HUES48 (cell line): ENCODE measurements around the gene GPS2.

ENCODE experiments used
- H3K27ac ChIP-seq: one replicate; pipeline ENCODE4 v1.7.0; 2013; ENCODE audit warnings: low read depth, low read length, inconsistent platforms
- H3K27me3 ChIP-seq: 2 replicates; pipeline ENCODE4 v1.6.1; 2013; ENCODE audit warnings: mild to moderate bottlenecking, low read length; ENCODE audit not compliant: control insufficient read depth, insufficient read depth
- H3K36me3 ChIP-seq: 2 replicates; pipeline ENCODE4 v1.6.1; 2013; ENCODE audit warnings: low read length; ENCODE audit not compliant: control insufficient read depth, insufficient read depth
- H3K4me1 ChIP-seq: 2 replicates; pipeline ENCODE4 v1.6.1; 2013; ENCODE audit warnings: mild to moderate bottlenecking, low read length; ENCODE audit not compliant: control insufficient read depth, insufficient read depth
- H3K4me3 ChIP-seq: 2 replicates; pipeline ENCODE4 v1.5.1; 2013; ENCODE audit warnings: mild to moderate bottlenecking, low read depth, low read length
- H3K9ac ChIP-seq: 2 replicates; pipeline ENCODE4 v1.6.1; 2013; ENCODE audit warnings: mild to moderate bottlenecking, low read depth, low read length, moderate library complexity
- H3K9me3 ChIP-seq: 2 replicates; pipeline ENCODE4 v1.6.1; 2013; ENCODE audit warnings: low read length; ENCODE audit not compliant: control insufficient read depth, insufficient read depth

The GPS2 gene

DNA sequence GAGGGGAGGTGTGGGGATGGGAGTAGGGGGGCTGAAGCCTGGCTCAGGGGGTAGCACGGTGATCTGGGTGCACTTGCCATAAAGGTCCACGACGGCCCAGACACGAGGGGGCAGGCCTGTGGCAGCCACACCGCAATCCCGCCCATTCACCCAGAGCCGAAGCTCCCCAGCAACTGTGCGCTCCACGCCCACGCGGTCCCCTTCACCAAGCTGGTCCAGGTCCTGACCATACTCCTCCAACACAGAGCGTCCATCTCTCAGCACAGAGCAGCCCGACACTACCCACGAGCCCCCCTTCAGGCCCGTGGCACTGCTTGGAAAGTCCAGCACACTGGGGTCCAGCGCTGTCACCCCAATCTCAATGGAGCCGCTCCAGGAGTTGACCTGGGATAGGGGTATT is 12.3 kb upstream of the GPS2 start:
- peaks cover 11% of the 10 kb centered on the region; the same call in 1 of the 2 replicates for H3K4me1 ChIP-seq
- H3K4me3 ChIP-seq: no peak overlapping the region
- H3K27me3 ChIP-seq: no peaks in the 10 kb centered on the region
- H3K36me3 ChIP-seq: peaks cover 42% of the 10 kb centered on the region
- H3K9ac ChIP-seq: no peak overlapping the region
- H3K9me3 ChIP-seq: no peaks in the 10 kb centered on the region
- no peak overlapping the region for H3K27ac ChIP-seq

DNA sequence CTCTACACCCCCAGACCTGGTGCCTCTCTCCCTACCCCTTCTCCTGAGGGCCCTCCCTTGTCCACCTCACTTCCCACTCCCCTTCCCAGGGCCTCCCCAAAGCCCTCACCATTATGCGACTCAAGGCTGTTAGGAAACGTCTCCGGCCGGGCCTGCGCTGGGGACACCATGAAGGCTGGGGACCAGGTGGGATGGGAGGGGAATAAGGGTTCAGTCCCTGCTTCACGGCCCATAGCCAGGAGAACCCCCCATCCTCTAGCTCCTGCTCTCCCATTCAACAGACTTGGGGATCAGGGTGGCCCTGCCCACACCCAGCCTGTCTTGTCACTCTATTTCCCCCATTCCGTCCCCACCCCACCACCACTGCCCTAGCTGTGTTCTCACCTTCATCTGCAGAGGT is 11.9 kb upstream of the GPS2 start:
- no peak overlapping the region for H3K4me3 ChIP-seq
- H3K4me1 ChIP-seq: peaks cover 11% of the 10 kb centered on the region; the same call in 1 of the 2 replicates
- H3K9ac ChIP-seq: no peak overlapping the region
- peaks cover 46% of the 10 kb centered on the region for H3K36me3 ChIP-seq
- H3K27ac ChIP-seq: no peak overlapping the region
- H3K27me3 ChIP-seq: no peaks in the 10 kb centered on the region
- H3K9me3 ChIP-seq: no peaks in the 10 kb centered on the region

DNA sequence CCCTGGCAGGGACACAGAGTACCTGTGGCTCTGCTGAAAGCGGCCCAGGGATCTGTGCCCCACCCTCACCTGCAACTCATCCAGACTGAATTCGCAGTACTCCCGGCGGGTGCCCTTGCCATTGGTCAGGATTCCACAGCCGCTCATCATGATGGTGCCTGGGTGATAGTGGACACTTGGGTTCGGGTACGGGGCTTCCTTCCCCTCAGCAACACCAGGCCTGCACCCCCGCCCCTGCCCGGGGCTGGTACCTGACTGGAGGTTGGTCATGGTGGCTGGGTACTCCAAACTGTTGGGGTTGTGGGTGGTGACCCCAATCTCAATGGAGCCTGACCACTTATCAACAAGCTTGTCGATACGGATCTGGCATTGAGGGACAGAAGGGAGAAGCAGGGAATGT is 11.0 kb upstream of the GPS2 start:
- H3K27me3 ChIP-seq: no peaks in the 10 kb centered on the region
- no peak overlapping the region for H3K4me3 ChIP-seq
- peaks cover 11% of the 10 kb centered on the region; the same call in 1 of the 2 replicates for H3K4me1 ChIP-seq
- H3K27ac ChIP-seq: no peak overlapping the region
- peaks cover 55% of the 10 kb centered on the region for H3K36me3 ChIP-seq
- no peaks in the 10 kb centered on the region for H3K9me3 ChIP-seq
- H3K9ac ChIP-seq: no peak overlapping the region

DNA sequence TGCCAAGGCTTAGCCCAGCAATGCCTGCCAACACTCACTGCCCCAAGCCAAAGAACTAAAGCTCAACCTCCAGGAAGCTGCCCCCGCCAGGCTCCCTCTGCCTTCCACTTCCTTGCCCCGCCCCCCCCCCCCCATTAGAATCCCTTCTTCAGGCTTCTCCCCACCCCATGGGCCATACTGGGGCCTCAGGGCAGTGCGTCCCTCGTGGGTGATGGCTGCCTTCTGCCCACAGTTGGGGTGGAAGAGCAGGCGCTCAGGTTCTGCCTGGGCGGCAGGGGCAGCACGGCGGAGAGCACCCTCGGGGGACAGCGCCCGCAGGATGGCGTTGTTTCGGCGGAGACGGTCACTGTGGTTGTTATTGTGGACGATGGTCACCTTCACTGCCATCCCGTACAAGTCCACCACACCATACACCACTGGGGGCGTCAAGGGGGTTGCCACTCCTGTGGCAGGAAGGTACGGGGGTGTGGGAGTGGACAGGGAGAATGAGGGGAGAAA is 9.9 kb upstream of the GPS2 start:
- peaks cover 66% of the 10 kb centered on the region for H3K36me3 ChIP-seq

DNA sequence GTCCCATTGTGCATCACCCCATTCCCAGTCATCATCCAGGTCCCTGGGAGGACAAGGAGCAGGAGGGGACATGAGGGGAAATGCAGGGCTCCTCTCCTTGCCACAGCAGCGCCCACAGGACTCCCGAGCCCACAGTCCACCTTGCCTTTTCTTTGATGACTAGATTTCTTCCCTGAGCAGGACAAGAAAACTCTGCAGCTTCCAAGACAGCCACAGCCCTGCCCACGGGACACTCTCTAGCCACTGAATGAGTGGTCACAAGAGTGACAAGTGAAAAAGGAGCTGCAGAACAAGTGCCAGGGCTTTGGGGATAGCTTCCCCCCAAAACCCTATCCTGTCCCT is 9.2 kb upstream of the GPS2 start:
- Histone ChIP-seq H3K9me3 (no peaks in the 10 kb centered on the region), H3K4me1 (0 out of 2 replicates have a peak, but pooled peaks cover 4% of the 10 kb centered on the region), H3K27ac (no peak overlapping the region), H3K27me3 (no peaks in the 10 kb centered on the region), H3K36me3 (peaks cover 68% of the 10 kb centered on the region), H3K4me3 (no peak overlapping the region), H3K9ac (no peak overlapping the region)

More for the DNA sequence above, 9.9 kb upstream of the GPS2 start:
- Histone ChIP-seq H3K27me3 (no peaks in the 10 kb centered on the region), H3K9ac (no peak overlapping the region), H3K4me3 (no peak overlapping the region), H3K27ac (no peak overlapping the region), H3K4me1 (0 out of 2 replicates have a peak, but pooled peaks cover 4% of the 10 kb centered on the region), H3K9me3 (no peaks in the 10 kb centered on the region)

DNA sequence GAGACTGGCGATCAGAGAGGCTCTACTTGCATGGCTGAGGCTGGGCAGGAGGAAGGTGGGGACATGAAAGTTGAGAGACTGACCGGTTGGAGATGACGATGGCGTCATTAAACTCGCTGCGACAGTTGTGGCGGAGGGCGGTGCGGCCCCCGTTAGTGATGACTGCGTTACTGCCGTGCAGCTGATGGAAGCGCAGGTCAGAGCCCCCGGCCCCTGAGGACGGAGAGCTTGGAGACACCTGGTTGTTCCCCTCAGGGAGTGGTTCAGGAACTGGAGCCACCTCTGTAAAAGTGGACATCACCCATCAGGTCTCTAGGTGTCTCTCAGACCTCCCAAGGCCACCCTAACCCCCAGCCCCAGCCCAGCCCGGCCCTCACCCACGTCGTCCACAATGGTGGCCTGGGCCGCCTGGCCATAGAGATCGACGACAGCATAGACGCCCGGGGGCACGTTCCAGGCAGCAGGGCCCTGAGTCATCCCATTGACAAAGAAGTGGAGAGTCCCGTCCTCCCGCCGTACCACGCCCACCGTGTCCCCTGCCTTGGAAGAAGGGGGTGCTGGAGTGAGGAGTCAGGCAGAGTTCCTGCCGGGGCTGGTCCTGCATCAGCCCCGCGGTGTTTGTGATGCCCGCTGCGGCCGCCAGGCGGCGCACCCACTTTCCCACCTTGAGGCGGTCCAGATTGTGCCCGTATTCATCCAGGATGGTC is 8.7 kb upstream of the GPS2 start:
- Histone ChIP-seq H3K4me3 (no peak overlapping the region), H3K27me3 (no peaks in the 10 kb centered on the region), H3K4me1 (0 out of 2 replicates have a peak, but pooled peaks cover 4% of the 10 kb centered on the region), H3K9ac (no peak overlapping the region), H3K9me3 (no peaks in the 10 kb centered on the region), H3K27ac (no peak overlapping the region), H3K36me3 (peaks cover 71% of the 10 kb centered on the region)

DNA sequence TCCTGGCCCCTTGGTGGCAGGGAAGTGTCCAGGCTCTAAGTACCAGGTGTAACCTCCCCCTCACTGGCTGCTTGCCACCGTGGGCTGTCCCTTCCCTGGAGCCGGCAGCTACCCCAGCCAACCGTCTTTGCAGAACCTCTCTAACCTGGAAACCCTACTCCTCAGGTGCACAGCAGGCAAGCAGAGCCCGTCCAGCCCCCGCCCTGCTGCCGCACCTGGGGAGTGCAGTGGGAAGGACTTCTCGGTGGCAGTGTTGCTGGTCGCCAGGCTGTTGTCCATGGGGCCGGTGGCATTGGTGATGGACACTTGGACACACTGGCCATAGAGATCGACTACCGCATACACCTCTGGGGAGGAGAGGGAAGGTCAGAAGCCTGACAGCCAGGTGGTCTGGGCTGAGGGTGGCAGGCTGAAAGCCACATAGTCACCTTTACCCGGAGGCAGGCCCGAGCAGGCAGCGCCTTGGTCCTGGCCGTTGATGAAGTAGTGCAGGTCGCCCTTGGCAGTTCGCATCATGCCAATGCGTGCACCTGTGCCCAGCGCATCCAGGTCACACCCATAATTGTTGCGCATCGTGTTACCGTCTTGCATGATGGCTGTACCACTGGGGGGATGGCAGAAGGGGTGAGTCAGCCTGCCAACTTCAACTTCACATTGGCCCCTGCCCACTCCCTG is 7.5 kb upstream of the GPS2 start:
- H3K27me3 ChIP-seq: no peaks in the 10 kb centered on the region
- peaks cover 83% of the 10 kb centered on the region for H3K36me3 ChIP-seq
- no peak overlapping the region for H3K27ac ChIP-seq
- H3K9me3 ChIP-seq: no peaks in the 10 kb centered on the region
- H3K4me1 ChIP-seq: no peaks in the 10 kb centered on the region
- no peak overlapping the region for H3K9ac ChIP-seq
- H3K4me3 ChIP-seq: no peak overlapping the region

DNA sequence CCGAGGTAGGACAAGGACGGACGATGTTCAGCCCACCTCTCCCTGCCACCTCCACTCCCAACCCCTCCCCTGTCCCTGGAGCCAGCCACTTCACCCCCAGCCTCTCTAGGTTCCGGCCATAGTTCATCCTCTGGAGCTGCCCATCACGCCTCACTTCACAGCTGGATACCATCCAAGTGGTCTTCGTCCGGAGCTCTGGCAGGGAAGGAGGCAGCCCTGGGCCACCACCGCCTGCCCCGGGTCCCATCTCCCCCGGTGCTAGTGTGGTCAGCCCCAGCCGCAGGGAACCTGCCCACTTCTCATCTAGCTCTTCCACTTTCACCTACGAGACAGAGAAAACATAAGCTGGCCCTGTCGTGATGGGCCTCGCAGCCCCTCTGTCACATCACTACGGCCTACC is 6.3 kb upstream of the GPS2 start:
- H3K27ac ChIP-seq: no peak overlapping the region
- H3K9me3 ChIP-seq: no peaks in the 10 kb centered on the region
- H3K36me3 ChIP-seq: peaks cover 87% of the 10 kb centered on the region
- no peaks in the 10 kb centered on the region for H3K27me3 ChIP-seq
- H3K9ac ChIP-seq: no peak overlapping the region
- H3K4me1 ChIP-seq: no peaks in the 10 kb centered on the region
- no peak overlapping the region for H3K4me3 ChIP-seq

DNA sequence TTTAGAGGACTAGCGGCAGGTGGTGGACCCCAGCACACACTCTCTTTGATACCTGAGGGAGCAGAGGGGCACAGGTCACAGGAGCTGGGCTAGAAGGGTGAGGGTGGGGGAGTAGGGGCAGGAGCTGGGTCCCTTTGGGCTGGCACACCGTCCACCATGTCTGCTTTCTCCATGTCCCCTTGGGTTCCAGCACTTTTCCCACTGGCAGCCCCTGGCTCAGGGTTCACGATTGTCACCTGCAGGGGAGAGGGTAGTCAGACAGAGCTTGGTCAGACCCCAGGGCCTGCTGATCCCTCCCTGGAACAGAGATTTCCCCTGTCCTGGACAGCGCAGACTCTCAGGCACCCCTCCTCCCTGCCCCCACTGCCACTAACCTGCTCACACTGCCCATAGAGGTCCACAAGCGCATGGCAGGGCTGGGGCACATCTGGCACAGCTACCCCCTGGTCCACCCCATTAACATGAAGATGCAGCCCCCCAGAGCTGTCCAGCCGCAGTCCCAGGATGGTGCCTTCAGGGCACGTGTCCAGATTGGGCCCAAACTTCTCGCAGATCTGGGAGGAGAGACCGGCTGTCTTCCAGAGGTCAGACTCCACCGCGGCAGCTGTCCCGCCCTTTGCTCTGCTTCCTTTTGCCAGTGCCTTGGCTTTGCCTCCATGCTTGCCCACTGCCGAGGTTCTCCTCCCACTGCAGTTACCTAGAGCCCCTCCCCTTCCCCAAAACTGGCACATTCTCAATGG is 3.1 kb upstream of the GPS2 start:
- H3K4me3 ChIP-seq: no peak overlapping the region
- H3K9me3 ChIP-seq: no peaks in the 10 kb centered on the region
- H3K36me3 ChIP-seq: peaks cover 74% of the 10 kb centered on the region
- no peaks in the 10 kb centered on the region for H3K27me3 ChIP-seq
- H3K9ac ChIP-seq: no peak overlapping the region
- H3K4me1 ChIP-seq: 0 out of 2 replicates have a peak, but pooled peaks cover 4% of the 10 kb centered on the region
- no peak overlapping the region for H3K27ac ChIP-seq

DNA sequence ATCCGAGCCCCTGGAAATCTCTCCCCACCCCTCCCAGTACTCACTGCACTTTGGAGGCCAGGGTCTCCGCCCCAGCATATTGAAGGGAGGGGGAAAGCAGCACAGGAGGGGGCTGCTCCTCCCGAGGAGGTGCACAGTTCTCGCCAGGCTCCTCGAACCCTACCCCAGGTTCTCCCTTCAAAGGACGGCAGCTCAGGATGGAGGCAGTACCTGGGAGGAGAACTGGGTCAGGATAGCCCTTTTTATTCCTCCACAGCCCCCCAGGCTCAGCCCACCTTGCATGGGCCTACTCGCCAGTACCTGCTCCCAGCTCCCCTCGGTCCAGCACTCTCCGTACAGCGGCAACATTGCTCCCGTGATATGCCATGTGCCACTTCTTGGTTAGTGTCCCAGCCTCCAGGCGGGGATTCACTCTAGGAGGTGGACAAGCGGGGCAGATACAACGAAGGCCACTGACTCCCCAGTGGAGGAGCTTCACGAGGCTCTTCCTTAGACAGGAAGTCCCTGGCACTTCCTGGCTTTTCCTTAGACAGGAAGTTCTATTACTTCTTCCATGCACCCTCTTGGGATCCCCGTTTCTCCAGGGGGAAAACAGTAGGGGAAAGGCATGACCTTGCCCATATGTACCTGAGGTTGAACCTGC is 2.1 kb upstream of the GPS2 start:
- 0 out of 2 replicates have a peak, but pooled peaks cover 4% of the 10 kb centered on the region for H3K4me1 ChIP-seq
- no peaks in the 10 kb centered on the region for H3K9me3 ChIP-seq
- no peak overlapping the region for H3K4me3 ChIP-seq
- H3K9ac ChIP-seq: no peak overlapping the region
- H3K27ac ChIP-seq: no peak overlapping the region
- H3K27me3 ChIP-seq: no peaks in the 10 kb centered on the region
- peaks cover 74% of the 10 kb centered on the region for H3K36me3 ChIP-seq
